KMS-11 (cell line): ENCODE measurements around the gene ATP2A3.

Source experiments
- H2AFZ ChIP-seq: fragments of 200-600 bp; sonication (generic); 2 replicates; pipeline ENCODE4 v1.6.1; 2016; ENCODE audit warnings: antibody characterized with exemption, mixed run types, low read depth
- H3K27ac ChIP-seq: fragments of 200-600 bp; sonication (generic); 2 replicates; pipeline ENCODE4 v1.6.1; 2016; ENCODE audit warnings: mild to moderate bottlenecking, mixed run types
- H3K27me3 ChIP-seq: fragments of 200-600 bp; sonication (generic); 2 replicates; pipeline ENCODE4 v1.6.1; 2017; ENCODE audit warnings: mild to moderate bottlenecking, low read depth, mixed run types, moderate library complexity; ENCODE audit not compliant: insufficient read depth
- H3K36me3 ChIP-seq: fragments of 200-600 bp; sonication (generic); 2 replicates; pipeline ENCODE4 v1.6.1; 2017; ENCODE audit warnings: mild to moderate bottlenecking, mixed run types; ENCODE audit not compliant: insufficient read depth
- H3K4me1 ChIP-seq: fragments of 200-600 bp; sonication (generic); 2 replicates; pipeline ENCODE4 v1.6.1; 2016; ENCODE audit warnings: mild to moderate bottlenecking, low read depth, mixed run types; ENCODE audit not compliant: poor library complexity, severe bottlenecking
- H3K4me2 ChIP-seq: fragments of 200-600 bp; sonication (generic); 2 replicates; pipeline ENCODE4 v1.7.0; 2016; ENCODE audit warnings: mild to moderate bottlenecking, mixed run types
- H3K4me3 ChIP-seq: fragments of 200-600 bp; sonication (generic); IDR thresholded peaks from 2 replicates; pipeline ENCODE4 v1.6.1; 2017; ENCODE audit warnings: low read depth, low read length, mixed read lengths; ENCODE audit not compliant: insufficient read depth
- H3K79me2 ChIP-seq: fragments of 200-600 bp; sonication (generic); 2 replicates; pipeline ENCODE4 v1.6.1; 2016; ENCODE audit warnings: low read depth, mixed run types; ENCODE audit not compliant: insufficient read depth
- H3K9ac ChIP-seq: fragments of 200-600 bp; sonication (generic); 2 replicates; pipeline ENCODE4 v1.6.1; 2016; ENCODE audit warnings: mild to moderate bottlenecking, mixed run types
- H4K20me1 ChIP-seq: fragments of 200-600 bp; sonication (generic); 2 replicates; pipeline ENCODE4 v1.6.1; 2016; ENCODE audit warnings: mild to moderate bottlenecking, mixed run types; ENCODE audit not compliant: insufficient read depth
- TF ChIP-seq, protein P1 (sequence below): fragments of 200-600 bp; sonication (generic); conservative IDR thresholded peaks from 2 replicates; pipeline ENCODE4 v1.6.1; 2017; ENCODE audit warnings: low read depth, mild to moderate bottlenecking, antibody characterized with exemption, low read length, moderate library complexity, mixed read lengths

Gene ATP2A3

DNA sequence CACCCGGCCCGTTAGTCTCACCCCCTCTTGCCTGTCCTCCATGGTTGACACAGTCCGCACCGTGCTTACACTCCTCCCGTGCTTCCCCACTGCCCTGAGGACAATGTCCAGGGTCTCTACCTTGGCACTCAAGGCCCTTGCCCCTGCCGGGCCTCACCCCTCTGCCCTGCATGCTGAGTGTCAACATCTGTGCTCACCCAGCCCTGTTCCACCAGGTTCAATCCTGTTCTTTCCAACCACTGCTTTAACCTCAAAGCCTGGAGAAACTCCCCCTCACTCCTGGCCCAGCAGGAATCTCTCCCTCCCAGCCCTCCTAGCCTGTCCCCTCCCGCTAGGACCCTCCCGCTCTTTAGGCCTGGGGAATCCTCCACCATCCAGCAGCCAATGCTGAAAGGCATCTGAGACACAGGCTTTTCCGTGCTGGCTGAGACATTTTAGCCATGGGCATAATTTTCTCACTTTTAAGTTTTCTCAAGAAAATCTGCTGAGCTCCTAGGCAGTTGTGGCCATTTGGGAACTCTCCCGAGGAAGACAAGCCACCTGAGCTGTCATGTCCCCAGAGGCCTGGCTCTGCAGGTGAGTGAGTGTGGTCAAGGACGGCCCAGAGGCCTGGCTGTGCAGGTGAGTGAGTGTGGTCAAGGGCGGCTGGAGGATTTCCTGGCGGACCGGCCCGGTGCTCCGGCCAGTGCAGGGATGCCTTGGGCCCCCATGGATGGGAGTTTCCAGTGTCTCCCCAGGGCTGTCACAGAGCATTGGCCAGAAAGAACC lies 37.2 kb downstream of the ATP2A3 start:
- no peaks in the 10 kb centered on the region for H3K27me3 ChIP-seq

DNA sequence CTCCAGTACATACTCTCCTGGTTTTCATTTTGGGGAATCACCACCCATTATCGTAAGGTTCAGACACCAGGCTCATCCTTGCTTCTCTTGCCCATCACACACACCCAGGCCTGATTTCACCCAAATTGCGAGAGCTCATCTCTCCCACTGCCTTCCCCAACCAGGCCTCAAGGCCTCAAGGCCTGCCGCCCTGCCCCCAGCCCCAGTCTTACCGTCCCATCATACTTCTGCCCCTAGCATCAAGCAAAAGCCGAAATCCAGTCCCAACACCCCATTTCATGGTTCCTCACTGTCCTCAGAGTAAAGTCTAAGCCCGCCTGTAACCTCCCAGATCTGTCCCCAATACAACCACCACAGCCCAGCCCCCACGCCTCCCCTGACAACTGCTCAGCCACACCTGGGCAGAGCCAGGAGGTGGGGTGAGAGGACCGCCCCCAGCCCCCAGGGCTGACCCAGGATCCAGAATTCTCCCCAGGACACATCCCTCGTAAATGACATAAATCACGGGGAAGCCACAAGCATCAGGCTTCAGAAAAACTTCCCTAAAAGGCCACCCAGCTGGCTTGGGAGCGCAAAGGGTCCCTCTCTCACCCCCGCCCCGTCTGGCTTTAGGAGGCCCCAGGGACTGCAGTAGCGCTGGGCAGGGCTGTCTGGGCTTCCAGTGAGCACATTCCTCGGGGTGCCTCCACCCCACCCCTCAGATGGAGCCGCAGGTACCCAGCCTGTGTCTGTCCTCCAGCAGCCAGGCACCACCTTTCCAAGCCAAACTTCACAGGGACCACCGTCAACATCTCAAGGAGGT lies 38.4 kb downstream of the ATP2A3 start:
- no peak overlapping the region for H2AFZ ChIP-seq
- H3K4me3 ChIP-seq: no peak overlapping the region
- no peaks in the 10 kb centered on the region for H3K36me3 ChIP-seq
- no peak overlapping the region for H3K9ac ChIP-seq
- TF ChIP-seq, protein P1, sequence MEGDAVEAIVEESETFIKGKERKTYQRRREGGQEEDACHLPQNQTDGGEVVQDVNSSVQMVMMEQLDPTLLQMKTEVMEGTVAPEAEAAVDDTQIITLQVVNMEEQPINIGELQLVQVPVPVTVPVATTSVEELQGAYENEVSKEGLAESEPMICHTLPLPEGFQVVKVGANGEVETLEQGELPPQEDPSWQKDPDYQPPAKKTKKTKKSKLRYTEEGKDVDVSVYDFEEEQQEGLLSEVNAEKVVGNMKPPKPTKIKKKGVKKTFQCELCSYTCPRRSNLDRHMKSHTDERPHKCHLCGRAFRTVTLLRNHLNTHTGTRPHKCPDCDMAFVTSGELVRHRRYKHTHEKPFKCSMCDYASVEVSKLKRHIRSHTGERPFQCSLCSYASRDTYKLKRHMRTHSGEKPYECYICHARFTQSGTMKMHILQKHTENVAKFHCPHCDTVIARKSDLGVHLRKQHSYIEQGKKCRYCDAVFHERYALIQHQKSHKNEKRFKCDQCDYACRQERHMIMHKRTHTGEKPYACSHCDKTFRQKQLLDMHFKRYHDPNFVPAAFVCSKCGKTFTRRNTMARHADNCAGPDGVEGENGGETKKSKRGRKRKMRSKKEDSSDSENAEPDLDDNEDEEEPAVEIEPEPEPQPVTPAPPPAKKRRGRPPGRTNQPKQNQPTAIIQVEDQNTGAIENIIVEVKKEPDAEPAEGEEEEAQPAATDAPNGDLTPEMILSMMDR: no peak
- H3K27me3 ChIP-seq: no peaks in the 10 kb centered on the region
- no peak overlapping the region for H3K27ac ChIP-seq
- H3K4me2 ChIP-seq: no peak overlapping the region
- no peaks in the 10 kb centered on the region for H3K79me2 ChIP-seq
- no peaks in the 10 kb centered on the region for H4K20me1 ChIP-seq
- no peaks in the 10 kb centered on the region for H3K4me1 ChIP-seq

More for the DNA sequence above, 37.2 kb downstream of the ATP2A3 start:
- no peak overlapping the region for H3K27ac ChIP-seq
- H2AFZ ChIP-seq: no peak overlapping the region
- TF ChIP-seq, protein P1: no peak
- H3K36me3 ChIP-seq: no peaks in the 10 kb centered on the region
- H3K4me2 ChIP-seq: no peak overlapping the region
- no peaks in the 10 kb centered on the region for H3K79me2 ChIP-seq
- H4K20me1 ChIP-seq: no peaks in the 10 kb centered on the region
- H3K4me3 ChIP-seq: no peak overlapping the region
- no peak overlapping the region for H3K9ac ChIP-seq
- no peaks in the 10 kb centered on the region for H3K4me1 ChIP-seq

DNA sequence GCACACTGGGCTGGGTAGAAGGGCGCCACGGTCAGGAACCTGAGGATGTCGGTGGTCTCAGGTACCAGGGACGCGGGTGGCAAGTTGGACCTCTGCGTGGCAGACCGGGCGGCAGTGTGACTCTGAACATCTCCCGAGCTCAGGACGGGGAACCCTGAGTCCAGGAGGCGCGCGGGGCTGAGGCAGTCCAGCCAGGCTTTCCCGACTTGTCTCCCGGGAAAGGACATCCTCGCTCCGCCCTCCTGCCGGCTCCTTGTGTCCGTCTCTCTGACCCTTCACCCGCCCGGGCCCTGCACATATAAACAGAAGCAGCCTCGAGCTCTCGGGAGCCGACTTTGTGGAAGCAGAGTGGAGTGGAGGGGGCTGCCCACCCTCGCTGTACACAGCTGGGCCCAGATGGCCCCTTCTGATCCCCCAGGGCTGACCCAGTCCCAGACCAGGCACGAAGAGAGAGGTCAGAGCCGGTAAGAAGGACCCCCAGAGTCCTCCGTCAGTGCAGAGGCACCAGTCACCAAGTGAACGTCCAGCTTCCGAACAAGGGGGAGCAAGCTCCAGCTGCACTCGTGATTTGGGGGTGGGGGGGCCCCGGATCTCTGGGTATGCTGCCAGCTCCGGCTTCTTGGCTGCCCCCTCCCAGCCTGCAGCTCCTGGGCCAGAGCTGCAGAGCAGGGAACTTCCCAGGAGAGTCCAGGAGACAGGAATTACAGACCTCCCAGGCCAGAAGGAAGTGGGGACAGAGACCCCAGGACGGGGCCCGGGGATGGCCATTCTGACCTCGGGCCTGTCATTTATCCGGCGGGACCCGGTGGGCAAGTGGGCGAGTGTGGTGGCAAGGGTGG lies 39.5 kb downstream of the ATP2A3 start:
- H4K20me1 ChIP-seq: no peaks in the 10 kb centered on the region
- no peak overlapping the region for H3K4me3 ChIP-seq
- no peak overlapping the region for H3K9ac ChIP-seq
- no peaks in the 10 kb centered on the region for H3K4me1 ChIP-seq
- TF ChIP-seq, protein P1: no peak
- no peak overlapping the region for H3K27ac ChIP-seq
- H3K27me3 ChIP-seq: no peaks in the 10 kb centered on the region
- no peak overlapping the region for H3K4me2 ChIP-seq
- H3K79me2 ChIP-seq: no peaks in the 10 kb centered on the region
- H3K36me3 ChIP-seq: no peaks in the 10 kb centered on the region
- H2AFZ ChIP-seq: no peak overlapping the region

DNA sequence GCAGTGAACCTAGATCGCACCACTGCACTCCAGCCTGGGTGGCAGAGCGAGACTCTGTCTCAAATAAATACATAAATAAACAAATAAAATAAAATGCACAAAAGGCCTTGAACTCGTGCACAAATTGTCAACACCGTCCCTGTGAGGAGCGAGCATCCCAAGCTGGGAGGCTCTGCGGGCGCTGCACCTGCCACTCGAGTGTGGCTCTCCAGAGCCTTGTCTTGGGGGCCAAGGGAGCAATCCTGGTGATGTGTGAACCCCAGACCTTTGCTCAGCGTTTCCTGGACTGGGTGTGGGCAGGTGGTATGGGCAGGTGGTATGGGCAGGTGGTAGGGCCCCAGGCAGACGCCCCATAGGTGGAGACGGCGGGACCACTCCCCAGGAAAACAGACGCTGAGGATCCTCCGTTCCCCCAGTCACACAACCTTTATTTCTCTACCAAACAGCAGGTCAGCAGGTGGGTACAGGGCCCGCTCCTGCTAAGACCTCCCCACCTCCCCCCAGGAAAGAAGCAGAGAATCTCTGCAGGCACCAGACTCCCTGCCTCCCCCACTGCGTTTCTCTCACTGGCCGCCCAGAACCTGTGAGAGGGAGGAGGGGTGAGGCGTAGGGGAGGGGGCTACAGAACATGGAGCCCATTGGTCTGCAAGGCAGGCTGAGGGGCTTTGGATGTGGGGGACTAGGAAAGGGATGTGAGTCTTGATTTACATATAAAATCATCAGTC lies 40.6 kb downstream of the ATP2A3 start:
- Histone ChIP-seq H3K4me2 (no peak overlapping the region), H3K79me2 (no peaks in the 10 kb centered on the region), H3K4me1 (no peaks in the 10 kb centered on the region), H2AFZ (no peak overlapping the region), H4K20me1 (no peaks in the 10 kb centered on the region), H3K27ac (no peak overlapping the region), H3K4me3 (no peak overlapping the region), H3K36me3 (no peaks in the 10 kb centered on the region), H3K27me3 (no peaks in the 10 kb centered on the region), H3K9ac (no peak overlapping the region)
- TF ChIP-seq, protein P1: no peak
